TTC549 (cell line): ENCODE data around the gene PRR33.

Experiments used
- FAIRE-seq: peaks from 2 replicates; lab custom pipeline; 2012; peaks lifted over from hg19 to GRCh38; lab: Jason Lieb, UNC

Gene PRR33

DNA sequence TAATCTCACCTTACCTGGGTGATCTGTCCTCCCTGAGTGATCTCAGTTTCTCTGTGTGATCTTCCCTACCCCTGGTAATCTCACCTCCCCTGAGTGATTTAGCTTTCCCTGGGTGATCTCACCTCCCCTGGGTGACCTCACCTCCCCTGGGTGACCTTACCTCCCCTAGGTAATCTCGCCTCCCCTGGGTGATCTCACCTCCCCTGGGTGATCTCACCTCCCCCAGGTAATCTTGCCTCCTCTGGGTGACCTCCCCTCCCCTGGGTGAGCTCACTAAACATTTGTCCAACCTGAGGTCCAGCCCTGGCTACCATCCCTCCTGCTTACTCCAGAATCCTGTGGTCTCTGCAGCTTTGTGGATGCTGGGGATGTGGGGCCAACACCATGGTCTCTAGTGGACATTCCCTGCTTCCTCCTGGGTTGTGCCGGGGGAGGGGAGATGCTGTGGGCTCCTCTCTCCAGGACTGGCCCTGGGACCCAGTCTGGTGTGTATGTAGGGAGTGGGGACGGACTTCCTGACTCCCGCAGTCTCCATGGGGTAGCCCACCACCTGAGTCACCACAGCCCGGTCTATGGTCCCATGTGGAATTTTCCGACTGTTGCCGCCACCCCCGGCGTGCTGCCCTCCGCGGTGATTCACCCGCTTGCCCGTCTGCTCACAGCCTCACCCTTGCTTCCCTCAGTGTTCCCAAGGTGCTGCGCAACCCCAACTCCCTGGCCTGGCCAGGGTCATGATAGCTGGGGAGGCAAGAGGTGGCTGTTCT is 28.9 kb downstream of the PRR33 start:
- FAIRE-seq, result no peak

DNA sequence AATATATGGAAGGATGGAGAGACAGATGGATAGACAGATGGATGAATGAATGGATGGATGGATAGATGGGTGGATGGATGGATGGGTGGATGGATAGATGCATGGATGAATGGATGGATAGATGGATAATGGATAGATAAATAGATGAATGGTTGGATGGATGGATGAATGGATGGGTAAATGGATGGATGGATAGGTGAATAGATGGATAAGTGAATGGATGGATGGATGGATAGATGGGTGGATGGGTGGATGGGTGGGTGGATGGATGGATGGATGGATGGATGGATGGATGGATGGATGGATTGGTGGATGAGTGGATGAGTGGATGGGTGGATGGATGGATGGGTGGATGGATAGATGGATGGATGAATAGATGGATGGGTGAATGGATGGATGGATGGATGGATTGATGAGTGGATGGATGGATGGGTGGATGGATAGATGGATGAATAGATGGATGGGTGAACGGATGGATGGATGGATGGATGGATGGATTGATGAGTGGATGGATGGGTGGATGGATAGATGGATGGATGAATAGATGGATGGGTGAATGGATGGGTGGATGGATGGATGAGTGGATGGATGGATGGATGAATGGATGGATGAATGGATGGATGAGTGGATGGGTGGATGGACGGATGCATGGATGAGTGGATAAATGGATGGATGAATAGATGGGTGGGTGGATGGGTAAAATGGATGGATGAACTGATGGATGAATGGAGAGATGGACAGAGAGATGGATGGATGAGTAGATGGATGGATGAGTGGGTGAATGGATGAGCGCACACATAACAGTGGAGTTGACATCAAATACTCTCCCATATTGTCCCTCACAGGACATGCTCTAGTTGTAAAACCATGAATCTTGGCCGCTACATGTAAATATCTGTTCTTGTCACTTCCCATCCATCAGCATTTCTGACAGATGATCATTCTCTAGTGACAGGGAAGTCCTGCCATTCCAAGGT is 30.0 kb downstream of the PRR33 start:
- FAIRE-seq, result no peak

DNA sequence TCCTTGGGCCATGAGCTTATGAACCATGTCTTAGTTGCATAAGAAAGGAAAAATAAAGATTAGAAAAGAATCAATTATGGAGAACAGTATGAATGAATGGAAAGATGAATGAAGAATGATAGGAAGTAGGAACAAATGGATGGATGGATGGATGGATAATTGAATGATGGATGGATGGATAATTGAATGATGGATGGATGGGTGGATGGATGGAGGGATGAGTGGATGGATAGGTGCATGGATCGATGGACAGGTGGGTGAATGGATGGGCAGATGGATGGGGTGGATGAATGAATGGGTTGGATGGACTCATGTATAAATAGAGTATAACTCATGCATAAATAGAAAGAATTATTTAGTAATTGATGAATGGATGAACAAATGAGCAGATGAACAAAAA is 31.6 kb downstream of the PRR33 start:
- no peak for FAIRE-seq

DNA sequence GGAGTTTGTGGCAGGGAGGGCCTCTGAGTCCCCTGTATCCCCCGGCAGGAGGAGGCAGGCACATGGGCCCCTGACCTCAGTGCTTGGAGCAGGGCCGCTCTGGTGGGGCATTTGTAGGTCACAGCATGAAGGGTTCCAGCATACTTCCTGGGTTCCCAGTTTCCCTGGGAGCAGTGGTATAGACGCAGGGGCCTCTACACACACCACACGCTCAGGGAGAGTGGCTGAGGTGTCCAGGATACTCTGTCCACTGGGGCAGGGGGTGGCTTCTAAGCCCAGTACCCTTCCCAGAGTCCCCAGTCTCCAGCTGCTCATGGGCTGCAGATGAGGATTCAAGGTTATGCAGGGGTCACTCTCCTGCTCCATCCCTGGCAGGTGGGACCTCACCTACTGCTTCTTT is 32.7 kb downstream of the PRR33 start:
- no peak for FAIRE-seq

DNA sequence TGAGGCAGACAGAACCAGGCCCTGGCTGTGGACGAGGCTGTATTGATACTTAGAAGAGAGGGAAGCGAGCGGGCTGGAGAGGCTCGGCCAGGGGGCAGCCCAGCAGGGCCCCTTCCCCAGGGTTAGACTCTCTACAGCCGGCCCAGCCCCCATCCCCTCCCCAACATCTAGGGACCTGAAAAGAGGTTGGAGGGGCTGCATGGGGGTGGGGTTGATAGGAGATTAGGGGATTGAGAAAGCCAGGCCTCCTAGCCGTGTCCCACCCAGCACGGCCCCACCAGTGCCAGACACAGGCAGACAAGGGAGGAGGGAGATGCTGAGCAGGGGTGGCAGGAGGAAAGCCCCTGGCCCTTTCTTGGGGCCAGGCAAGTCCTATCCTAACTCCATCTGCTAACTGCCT is 33.1 kb downstream of the PRR33 start:
- FAIRE-seq, result no peak

DNA sequence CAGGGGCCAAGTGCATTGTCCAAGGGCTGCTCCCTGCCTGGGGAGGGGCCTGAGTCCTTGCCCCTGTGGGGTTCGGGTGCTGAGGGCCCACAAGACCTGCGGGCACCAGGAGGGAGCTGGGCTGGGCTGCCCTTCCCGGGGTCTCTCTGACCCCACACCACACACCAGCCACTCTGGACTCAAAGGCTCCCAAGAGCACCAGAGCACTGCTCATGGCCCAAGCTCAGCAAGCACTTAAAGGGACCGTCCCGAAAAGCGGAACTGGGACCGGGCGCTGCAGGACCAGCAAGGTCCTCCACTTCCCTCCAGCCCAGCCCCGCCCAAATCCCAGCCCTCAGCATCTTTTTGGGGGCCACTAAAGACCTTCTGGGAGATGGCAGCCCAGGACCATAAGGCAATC is 33.5 kb downstream of the PRR33 start:
- no peak for FAIRE-seq

DNA sequence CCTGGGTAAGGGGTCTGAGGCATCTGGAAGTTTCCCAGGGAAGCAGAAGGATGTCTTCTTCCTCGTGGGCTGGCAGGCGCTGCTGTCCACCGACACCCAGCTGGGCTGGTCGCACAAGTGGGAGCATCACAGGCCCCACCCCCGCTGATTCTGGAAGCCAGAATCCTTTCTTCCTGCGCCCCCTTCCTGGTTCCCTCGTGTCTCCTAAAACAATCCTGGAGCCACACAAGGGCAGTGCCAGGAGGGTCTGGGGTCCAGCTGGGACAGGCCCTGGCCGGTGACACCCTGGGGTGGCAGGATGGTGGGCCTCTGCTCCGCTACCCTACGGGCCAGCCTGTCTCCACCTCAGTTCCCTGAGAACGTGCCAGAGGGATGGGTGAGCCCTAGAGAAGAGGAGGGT is 34.6 kb downstream of the PRR33 start:
- FAIRE-seq, result no peak

DNA sequence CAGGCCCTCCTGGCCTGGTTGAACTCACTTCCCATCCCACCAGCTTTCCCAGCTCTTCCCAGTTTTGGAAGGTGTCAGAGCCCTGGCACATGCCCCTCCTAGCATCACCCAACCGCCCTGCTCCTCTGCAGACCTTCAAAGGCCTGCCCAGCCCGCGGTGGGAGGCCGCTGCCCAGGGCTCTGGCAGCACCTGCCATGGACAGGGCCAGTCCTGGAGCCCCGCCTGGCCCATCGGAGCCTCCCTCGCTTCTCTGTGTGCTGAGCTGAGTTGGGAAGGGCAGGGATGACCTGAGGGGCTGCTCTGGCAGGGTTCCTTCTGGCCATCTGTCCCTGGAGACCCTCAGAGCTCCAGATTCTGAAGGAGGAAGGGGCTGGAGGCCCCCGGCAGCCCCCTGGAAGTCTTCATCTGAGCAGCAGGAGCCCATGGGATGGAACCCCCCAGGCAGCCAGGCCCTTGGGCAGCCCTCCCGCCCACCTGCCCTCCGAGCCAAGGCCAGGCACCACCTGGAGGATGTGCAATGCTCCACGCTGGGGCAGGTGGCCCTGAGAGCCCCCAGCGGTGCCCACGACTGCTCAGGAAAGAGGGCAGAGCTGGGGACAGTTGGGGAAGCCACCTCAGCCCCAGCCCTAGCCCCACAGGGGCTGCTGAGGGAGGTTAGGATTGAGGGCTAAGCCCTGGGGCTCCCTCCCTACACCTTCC is 35.2 kb downstream of the PRR33 start:
- FAIRE-seq, result no peak

DNA sequence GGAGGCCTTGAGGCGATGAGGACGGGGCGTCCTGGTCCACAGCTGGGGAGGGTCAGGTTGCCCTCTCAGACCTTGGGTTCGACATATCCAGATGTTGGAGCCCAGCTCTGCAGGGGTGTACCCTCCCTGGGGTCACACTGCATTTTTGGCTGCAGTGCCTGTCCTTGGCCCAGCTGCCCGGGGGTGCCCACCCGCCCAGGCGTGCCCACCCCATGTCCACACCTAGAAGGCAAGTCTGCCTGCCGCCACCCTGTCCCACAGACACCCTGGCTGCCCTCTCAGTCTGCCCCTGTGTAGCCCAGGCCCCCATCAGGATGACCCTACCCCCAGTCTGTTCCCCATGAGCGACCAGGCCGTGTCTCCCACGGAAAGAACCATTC is 35.8 kb downstream of the PRR33 start:
- no peak for FAIRE-seq

DNA sequence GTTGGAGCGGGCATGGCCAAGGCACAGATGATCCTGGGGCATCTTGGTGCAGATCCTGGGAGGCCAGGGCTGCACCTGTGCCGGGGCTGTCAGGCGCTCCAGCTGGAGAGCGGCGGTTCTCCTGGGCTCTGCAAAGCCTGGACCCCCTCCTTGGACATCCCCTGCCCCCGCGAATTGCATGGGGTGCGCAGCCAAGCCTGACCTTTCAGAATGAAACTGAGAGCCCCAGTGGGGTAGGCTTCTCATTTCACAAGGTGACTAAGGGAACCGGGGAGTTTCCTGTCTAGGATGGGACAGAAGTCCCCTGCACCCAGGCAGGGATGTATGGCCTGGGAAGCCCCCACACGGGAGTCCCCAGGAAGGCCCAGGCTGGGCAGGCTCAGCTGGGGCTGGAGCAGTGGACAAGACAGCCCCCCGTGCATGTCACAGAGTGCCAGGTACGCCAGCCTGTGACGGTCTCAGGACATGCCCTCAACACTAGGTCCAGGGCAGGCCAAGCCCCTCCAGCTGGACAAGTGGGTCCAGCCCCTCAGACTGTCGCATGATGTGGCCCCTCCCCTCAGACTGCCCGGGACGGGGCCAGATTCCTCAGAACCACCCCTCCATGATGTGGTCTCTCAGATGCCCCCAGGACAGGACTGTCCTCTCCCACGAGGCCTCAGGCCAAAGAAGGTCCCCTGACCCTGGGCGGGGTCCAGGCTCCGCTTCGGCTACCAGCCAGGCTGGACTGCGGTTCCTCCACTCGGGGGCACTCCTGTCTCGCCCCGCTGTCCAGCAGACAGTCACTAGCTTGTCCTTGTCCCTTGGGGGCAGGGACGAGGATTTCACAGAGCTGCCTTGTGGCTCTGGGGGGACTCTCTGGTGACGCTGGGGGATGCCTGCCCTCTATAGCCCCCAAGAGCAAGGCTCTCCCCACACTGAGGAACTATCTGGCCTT is 36.5 kb downstream of the PRR33 start:
- no peak for FAIRE-seq

DNA sequence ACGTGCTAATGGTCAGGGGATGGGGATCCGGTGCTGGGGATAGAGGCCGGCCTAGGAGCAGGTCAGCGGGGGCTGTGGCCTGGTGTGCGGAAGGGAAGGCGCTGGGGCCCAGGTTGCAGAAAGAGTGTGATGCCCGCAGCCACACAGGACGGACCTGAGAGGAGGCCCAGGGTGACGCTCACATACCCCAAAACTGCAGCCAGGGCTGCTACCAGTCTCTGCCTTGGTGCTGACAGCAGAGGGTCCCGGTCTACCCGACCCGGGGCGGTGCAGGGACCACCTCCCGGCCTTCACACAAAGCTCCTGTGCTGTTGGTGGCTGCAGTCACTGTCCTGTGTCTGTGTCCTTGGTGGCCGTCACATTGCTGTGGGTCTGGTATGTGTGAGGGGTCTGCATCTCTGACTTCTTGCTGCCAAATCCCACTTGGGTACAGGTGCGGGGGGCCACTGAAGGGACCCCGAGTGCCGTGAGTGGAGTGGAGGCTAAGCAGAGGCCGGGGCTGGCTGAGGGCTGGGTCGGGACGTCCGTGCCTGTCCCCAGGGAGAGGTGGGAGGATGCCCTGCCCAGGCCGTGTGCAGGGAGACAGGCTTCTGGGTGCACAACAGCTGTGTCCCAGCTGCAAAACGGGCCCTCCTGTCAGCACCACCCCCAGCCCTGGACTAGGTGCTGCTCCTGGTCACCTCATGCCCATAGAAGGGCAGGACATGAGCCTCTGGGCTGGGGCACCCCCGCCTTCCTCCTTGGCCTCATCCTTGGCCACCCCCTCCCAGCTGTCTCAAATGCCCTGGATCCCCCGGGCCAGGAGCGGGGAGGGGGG is 37.4 kb downstream of the PRR33 start:
- no peak for FAIRE-seq

DNA sequence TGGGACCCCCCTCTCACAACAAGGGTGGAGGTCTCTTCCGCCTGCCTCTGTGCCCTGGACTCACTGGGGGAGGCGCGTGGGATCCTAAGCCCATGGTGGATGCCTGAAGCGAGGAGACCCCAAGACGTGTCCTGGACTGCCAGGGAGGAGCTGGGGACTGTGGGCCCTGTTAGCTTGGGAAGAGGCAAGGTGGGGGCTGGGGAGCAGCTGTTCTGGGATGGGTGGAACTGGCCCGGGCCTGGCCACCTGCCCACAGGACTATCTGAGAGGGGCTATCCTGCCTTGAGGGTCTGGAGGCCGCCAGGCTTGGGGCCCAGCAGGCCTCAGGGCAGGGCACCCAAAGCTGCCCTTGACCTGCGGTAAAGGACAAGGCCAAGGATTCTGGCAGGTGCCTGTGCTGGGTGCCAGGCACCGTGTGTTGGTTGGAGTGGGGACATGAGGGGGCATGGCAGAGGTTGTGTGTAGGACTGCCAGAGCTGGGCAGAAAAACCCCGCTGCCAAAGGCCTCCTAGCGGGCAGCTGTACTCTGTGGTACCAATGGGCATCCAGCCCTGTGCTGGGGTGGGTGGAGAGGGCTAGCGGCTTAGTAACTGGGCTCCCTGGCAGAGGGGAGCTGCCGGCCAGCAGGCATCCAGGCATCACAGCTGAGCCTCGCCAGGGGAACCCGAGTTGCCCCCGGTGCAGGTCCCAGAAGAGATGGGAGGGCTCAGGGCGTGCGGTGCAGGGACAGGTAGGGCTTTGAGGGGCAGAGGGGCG is 38.1 kb downstream of the PRR33 start:
- FAIRE-seq, result no peak

DNA sequence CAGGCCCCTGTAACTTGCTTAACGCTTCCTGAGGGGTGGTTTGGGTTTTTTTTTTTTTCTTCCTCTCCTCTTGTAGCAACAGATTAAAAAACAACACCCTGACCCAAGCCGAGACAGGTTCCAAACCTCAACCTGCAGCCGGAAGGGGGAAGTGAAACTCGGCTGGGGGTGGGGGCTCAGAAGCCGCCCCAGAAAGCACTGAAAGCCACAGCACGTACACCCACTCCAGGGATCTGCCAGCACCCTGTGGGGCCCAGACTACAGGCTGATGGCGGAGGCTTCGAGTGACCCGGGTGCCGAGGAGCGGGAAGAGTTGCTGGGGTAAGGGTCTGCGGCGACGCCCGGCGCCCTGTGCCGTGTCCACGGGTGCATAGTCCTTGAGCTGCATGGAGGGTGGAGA is 38.8 kb downstream of the PRR33 start, which contains the start of gene LSP1:
Gene LSP1 (plus strand): TSS at position 208 of the 400 bp plus-strand sequence. CDS start 61 bp downstream, at position 269.
- FAIRE-seq, result no peak

DNA sequence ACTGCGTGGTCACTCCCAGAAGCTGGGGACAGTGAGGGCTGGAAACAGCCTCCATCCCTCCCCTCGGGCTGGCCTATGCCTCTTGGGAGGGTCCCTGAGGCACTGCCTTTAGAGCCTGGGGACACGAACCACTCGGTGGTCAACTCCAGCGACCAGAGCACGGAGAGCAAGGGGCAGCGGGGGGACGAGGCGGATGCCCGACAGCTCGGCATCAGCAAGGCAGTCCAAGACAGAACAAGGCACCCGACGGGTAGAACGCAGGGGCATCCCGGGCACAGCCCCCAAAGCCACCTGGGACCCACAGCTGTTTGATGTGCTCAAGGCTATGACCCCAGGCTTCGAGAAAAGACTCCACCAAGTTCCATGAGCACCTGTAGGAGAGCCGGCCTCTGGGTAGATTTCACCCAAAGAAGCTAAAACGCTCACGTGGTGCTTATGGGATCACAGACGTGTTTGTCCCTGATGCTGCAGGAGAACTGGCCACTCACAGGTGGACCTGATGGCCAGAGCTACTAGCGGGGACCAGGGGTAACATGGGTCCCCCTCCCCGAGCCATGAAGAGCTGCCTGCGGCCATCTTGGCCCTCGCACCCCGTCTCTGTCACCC is 39.3 kb downstream of the PRR33 start:
- FAIRE-seq, result no peak

DNA sequence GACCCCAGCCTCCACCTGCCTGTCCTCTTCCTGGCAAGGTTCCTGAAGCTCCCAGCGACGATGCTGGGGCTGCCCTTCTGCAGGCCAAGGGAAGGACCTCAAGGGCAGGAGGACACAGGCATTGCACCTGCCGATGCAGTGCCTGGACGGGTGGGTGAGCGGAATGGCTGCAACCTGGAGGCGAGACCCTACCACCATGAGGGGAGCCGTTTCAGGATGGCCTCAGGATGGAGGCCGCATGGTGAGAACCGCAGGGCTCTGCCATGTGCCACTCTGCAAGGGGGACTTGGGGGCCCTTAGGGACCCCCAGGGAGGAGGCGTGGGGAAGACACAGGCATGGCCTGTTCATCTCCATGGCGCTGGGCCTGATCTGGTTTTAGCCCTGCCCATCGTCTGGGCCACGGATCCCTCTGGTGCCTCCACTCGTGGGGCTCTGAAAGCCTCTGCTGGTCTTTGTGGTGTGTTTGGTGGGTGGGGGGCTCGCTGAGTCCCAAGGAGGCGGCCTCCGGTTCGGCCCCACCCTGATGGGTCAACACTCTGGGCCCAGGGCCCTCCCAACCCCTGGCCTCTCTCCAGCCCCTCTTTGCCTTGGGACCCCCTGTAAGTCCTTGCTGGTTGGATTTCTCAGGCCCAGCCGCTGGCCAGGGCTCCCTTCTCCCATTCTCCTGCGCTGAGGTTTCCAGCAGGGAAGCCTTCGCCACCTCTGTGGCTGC is 40.1 kb downstream of the PRR33 start:
- FAIRE-seq, result no peak

DNA sequence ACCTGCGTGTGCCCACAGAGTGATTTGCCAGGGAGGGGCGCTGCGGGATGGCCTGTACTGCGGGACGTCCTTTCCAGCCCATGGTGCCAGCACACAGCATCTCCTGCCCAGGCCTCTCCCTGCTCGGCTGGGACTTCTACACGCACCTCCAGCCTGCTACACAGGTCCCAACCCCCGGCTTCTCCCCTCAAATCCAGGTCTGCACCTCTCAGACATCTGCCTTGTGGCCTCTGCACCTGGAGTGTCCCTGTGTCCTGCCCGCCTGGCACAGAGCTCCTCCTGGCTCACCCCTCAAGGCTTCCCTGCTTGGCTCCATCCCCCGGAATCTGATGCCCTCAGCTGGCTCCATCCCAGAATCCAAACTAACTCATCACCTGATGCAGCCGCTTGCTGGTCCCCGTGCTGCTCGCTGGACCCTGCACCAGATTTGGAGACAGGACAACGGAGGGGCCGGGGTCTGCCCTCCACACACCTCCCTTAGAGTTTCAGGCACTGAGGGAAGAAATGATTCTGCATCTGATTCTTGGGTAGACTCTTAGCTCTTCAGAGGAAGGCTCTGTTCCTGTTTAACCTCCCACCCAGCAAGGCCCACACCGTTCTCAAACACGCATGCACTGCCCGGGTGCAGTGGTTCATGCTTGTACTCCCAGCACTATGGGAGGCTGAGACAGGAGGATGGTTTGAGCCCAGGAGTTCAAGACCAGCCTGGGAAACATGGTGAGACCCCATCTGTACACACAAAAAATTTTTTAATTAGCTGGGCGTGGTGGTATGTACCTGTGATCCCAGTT is 42.9 kb downstream of the PRR33 start:
- FAIRE-seq, result no peak

DNA sequence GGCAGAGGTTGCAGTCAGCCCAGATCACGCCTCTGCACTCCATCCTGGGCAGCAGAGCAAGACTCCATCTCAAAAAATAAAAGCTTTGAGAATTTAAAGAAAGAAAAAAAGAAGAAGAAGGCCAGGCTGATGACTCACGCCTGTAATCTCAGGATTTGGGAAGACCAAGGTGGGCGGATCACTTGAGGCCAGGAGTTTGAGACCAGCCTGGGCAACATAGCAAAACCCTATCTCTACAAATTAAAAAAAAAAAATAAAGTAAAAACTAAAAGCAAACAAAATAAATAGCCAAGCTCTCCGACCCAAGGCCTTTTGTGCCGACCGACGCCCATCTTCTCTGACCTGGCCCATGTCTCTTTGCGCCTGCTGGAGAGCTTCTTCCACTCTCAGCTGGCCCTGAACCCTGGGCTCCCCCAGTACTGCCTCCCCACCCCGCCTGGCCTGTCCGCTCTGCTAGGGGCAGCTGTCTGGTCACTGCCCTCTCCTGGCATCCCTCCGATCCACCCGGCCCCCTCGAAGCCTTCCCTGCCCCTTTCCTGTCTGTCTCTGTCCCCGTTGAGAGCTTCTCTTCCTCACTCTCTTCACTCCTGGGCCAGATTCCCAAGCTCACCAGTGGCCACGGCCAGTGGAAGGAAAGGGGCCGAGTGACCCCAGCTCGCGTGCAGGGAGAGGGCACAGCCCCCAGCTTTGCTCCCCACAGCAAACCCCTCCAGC is 43.6 kb downstream of the PRR33 start:
- FAIRE-seq, result no peak
